NCI-H1417 (cell line): ENCODE results near the gene MCF2L2.

ENCODE experiments used
- DNase-seq, 3 experiments: peaks; one replicate each; lab custom pipeline; 2025; lab: John Stamatoyannopoulos, UW

MCF2L2 gene

DNA sequence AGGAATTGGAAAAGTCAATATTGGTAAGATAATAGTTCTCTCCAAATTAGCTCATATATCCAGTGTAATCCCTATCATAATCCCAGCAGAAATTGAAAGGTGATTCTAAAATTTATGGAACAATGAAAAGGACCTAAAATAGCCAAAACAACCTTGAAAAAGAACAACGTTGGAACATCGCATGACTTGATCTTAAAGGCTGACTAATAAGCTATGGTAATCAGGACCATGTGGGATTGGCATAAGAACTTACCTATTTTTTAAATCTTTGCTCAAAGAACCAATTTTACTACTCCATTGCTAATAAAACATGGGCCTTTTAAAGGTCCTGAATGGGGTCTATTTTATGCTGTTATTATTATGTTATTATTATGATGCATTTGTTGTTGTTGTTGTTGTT, 134.5 kb downstream of the MCF2L2 start:
- no peak for DNase-seq

DNA sequence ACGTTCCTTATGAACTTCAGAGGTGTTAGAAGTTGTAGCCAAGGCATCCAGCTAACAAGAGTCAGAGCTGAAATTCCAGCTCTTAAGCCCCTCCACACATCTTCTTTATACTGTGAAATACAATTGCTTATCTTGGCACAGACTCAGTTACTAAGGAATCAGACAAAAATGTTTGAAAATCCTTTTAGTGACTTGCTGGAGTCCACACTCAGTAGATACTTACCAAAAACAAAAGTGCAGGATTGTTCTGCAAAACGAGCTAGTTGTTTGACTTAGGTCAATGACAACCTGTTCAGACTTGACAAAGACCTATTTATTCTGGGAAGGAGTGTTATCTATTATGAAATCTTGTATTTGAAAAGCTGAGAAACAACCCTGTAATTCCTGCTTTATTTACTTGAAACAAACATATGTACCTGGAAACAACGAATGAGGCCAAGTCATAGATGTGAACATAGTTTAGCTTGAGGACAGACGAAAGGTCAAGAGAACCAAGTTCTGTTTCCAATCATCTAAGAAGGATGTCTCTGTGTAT, 136.9 kb downstream of the MCF2L2 start:
- DNase-seq = peak in 1 of 3 experiments; percentile 16

DNA sequence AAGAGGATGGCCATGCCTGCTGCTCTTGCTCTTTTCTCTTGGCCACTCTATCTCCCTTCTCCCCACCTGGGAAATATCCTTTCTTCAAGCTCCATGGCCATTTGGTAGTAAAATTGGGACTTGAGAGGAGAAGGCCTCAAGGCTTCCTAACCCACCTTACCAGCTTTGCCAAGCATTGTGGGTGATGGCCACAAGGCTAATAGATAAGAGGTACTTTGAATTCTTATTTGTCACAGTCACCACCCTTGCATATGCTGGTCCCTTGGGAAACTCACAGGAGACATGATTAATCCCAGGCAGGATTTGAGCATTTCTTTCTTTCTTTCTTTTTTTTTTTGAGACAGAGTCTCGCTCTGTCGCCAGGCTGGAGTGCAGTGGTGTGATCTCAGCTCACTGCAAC, 138.2 kb downstream of the MCF2L2 start:
- DNase-seq = no peak

DNA sequence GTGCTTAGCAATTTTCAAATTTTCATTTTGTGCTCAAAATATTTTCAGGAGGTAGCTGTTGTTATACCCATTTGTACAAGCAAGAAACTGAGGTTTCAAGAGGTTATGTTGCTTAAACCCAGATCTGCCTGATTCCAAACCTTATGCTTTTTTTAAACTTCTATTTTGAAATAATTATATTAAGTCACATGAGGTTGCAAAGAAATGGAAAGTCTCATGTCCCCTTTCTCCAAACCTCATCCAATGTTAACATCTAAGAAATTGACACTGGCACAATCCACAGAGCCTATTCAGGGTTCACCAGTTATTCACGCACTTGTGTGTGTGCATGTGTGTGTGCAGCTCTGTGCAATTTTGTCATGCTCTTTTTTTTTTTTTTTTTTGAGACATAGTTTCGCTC, 140.3 kb downstream of the MCF2L2 start:
- DNase-seq = no peak

DNA sequence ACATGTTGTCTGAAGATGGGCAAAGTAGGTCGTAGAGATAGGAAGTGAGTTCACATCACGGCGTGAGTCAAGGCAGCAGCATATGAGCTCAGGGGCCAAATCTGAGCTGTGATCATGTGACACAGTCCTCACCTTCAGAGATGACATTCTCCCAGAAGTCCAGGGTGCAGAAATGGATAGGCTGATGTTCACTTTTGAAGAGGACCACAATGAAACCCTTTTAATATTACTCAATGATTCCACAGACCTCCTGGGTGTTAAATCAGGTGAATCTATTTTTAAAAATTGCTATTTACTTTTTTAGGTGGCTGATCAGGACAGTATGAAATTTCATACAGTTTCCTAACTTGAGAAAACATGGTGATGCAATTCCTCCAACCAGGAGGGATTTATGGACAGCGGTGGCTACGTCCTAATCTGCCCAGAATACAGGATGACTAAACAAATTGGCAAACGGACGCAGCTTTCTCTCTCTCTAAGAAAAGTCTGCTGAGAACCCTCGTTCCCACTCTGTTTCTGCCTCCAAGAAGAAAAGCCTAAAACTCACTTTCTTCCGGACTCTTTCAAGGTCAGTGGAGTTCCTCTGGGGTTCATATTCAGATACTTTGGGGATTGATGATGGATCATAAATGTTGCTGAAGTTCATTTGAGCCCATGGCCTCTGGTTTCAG, 141.0 kb downstream of the MCF2L2 start:
- DNase-seq = no peak

DNA sequence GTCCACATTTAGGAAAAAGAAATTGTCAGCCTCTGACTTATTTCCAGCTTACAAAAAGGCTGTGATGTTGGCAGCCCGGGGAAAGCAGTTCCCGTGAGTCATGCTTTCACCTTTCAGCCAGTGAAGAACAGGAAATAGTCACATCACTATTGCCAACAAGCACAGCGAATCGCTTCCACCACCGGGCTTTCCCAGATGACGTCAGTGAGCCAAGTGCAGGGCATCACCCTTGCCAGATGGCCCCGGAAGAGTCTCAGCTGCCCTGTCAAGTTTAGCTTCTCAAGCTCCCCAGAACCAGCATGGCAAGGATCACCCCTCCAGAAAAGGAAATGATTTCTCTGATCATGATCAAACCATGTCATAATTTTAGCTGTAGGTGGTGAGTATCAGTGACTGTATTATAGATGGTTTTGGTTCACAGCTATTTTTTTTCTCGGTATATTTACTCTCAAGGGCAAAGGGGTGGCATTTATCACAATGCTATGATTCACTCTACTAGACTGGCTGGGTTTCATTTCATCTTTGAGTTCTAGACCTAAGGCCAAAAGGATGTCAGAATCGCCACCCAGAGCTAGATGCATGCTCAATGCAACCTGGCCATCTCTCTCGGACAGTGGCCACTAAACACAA, 142.5 kb downstream of the MCF2L2 start:
- peak in 2 of 3 experiments; percentile 42 to 57 for DNase-seq

DNA sequence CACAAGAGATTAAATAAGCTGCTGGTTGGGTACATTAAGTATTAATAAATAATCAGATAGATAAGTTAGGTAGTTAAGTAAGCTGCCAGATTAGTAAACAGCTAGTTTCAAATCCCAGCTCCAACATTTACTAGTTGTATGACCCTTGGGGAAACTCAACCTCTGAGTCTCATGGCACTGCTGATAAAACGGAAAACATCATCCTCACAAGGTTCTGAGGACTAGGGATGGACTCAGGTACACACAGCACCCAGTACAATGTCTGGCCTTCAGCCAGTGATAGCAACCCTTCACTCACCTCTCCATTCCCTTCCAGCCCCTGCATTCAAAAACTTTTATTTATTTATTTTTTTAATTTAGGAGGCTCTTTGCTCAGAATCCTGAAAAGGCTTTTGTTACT, 143.1 kb downstream of the MCF2L2 start:
- DNase-seq = no peak

DNA sequence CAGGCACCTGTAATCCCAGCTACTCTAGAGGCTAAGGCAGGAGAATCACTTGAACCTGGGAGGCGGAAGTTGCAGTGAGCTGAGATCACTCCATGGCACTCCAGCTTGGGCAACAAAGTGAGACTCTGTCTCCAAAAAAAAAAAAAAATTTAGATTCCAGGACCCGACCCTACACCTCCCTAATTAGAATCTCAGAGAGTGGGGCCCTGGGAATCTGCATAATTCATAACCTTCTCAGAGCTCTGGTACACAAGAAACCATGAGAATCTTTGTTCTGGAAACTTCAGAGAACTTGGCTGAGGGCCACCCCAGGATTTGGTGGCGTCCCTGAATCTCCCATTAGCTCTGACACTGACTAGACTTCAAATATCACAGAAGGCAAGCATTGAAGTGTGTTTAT, 143.8 kb downstream of the MCF2L2 start:
- no peak for DNase-seq

DNA sequence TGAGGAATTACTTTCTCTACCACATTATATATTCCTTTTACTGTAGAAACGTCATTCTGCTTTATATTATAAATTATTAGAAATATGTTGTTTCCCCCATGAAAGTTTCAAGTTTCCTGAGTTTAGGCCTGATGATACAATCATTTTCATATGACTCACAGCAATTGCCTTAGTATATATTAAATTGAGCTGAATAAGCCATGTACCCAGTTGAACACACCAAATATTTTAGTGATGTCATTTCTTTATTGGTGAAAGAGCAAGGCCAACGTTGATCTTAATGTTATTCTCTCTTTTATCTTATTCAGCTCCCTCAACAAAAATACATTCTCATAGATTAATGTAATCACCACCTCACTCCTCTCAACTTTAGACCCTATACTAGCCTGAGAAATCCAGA, 144.5 kb downstream of the MCF2L2 start:
- DNase-seq = no peak

DNA sequence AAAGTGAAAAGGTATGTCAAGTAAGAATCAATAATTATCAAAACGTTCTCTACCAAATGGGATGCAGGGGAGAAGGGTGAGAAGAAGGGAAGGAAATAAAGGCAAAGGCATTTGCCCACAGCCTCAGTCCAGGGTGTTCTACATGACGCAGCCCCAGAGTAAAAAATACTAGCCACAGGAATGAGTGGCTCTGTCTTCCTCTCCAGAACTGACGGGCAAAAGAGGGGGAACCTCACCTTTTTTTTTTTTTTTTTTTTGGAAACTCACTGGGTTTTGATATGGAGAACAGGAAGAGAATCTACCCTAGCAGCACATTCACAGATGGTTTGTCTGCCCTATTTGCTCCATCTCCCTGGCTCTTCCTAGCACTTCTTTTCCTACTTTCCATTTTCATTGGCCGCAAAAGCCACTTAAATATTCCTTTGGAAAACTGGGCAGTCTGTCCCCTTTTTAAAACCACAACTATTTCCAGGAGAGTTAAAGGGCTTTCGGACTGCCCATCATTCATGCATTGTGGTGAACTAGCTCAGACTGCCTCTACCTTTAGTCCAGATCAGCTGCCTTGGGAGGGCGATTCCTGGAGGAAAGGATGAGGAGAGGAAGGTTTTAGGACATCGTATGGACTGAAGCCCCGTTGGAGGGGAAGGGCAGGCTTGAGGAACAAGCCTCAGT, 147.2 kb downstream of the MCF2L2 start:
- DNase-seq = peak in 1 of 3 experiments; percentile 60

DNA sequence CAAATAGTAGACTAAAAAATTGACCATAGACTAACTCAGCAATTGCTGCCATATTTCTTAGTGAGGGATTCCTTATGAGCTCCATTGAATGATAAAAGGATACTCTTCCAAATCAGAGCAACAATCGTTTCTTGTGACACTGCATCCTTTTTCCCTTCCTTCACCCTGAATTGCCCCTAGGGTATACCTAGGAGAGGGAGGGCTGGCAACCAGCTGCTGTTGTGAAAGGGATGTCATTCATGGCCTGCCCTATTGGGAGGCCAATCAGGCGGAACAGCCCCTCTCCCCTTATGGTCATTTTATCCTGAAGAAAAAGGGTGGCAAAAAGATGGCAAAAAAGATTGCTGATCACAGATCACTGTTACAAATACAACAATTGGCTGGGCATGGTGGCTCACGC, 149.0 kb downstream of the MCF2L2 start:
- no peak for DNase-seq

DNA sequence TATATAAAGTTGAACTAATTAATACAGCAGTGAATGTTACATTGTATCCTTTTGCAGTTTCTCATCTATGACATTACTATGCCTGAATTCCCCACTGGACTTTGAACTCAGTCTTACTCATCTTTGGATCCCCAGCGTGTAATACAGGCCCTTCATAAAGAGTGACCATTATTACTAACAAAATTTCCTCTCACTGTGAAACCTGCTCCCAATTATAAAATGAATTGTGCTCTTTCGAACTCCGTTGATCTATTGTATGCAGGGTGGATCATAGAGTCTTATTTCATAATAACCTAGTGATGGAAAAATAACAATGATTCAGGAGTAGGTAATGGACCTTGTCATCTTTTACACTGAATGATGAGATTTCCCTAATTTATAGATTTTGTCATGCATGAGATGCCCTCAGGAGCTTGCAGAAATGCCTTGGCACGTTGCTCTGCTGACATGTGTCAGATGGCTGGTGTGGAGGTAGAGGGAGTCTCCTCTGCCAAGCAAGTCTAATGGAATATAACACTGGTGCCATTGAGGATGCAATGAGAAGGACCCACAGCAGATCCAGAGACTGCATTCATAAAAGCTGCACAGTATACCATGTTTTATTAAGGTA, 149.8 kb downstream of the MCF2L2 start:
- peak in 2 of 3 experiments; percentile 18 to 51 for DNase-seq

DNA sequence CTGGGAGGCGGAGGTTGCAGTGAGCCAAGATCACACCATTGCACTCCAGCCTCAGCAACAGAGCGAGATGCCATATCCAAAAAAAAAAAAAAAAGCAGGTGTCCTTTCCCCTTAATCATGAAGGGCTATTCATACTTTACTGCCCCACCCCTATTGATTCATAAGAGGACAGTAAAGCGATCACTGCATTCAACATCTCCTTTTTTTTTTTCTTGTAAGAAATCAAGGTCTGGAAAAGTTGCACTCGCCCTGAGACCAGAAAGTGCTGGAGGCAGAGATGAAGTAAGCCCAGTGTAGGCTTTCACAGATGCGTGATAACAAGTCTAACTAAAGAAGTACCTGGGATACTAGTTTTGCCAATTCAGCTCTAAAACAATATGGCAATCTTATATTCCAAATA, 151.2 kb downstream of the MCF2L2 start:
- DNase-seq = no peak

DNA sequence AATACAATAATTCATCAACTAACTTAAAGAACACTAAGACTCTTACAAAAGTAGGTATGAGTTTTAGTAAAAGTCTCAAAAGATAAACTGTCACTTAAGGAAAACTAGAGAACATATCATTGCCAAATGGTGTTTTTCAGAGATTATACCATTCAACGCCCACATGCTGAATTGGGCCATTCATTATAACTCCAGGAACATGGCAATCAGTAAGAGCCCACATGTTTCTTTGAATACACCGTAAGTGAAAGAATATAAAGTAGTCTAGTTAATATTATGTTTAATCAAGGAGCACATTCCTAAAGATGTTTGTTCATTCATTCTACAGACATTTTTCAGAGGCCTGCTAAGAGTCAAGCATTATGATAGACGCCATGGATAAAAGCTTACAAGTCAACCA, 152.5 kb downstream of the MCF2L2 start:
- DNase-seq = no peak

DNA sequence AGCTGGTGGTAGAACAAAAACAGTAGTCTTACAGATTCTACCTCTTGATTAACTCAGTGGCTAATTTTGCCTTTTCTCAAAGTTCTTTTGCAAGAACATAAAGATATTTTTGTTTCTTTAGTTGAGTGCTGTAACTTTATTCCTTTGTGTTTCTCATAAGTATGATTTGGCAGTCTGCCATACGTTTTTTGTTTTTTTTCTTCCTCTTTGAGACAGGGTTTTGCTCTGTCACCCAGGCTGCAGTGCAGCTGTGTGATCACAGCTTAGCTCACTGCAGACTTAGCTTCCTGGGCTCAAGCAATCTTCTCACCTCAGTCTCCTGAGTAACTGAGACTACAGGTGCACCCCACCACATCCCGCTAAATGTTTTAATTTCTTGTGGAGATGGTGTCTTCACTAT, 153.0 kb downstream of the MCF2L2 start:
- DNase-seq = peak in 2 of 3 experiments; percentile 34 to 54

DNA sequence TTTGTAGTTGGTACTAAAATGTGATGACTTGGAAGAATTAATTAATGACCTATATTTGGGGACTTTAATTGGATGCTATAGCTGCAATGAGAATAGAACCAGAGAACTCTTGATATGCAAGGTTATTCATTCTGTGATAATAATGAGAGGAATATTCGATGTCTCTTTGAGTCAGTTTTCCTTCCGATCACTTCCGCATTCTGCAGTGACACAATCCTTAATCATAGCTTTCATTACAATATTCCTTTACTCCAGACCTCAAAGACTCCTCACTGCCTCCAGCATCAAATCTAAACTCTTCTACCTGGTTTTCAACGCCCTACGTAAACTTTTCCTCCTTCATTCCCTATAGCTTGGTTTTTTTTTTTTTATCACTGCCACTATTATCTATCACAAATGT, 153.8 kb downstream of the MCF2L2 start:
- no peak for DNase-seq

DNA sequence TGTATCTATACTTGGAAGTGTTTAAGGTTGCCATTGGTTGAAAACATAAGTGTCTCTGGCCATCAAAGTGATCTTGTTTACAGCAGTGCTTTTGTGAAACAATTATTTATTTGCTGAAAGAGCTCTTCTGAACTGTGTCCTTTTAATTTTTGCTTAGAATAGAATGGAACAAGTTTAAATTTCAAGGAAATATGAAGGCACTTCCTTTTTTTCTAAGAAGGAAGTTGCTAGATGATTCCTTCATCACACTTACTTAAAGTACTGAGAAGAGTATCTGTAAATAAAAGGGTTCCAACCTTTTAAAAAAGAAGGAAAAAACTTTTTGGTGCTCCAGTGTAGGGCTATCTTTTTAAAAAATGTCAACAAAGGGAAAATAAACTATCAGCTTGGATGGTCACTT, 155.6 kb downstream of the MCF2L2 start:
- DNase-seq = no peak

DNA sequence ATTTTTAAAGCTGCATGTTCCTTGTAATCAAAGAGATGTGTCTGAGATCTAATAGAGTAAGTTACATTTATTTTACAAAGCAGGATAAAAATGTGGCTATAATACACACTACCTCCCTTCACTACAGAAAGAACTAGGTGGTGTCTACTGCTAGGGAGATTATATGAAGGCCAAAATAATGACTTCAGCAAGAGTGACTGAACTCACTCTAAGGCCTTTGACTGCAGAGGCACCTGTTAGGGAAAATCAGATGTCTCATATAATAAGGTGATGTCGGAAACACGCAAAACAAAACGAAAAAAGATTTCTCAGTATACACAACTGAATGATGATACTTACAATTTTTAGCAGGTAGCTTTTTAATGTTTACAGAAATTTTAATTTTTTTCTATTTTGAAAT, 156.3 kb downstream of the MCF2L2 start:
- DNase-seq = no peak

DNA sequence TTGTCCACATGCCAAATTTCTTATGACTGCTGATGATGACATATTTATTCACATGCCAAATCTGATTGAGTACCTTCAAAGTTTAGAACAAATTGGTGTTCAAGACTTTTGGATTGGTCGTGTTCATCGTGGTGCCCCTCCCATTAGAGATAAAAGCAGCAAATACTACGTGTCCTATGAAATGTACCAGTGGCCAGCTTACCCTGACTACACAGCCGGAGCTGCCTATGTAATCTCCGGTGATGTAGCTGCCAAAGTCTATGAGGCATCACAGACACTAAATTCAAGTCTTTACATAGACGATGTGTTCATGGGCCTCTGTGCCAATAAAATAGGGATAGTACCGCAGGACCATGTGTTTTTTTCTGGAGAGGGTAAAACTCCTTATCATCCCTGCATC, 158.1 kb downstream of the MCF2L2 start:
- no peak for DNase-seq

DNA sequence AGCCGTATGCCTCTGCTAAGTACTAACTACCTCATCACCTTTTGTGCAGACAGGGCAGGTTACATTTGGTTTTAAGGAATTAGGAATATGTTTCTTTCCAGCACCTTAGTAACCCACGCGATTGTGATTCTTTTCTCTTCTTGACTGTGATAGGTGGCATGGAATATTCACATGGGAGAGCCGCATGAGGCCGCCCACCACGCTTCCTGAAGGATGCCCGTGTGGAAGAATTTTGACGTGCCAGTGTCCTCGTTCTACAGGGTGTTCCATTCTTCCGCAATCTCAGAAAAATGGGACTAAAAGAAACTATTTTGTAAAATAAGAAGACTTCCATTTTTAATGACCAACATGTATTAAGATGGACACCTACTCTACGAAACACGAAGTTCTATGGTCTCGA, 159.1 kb downstream of the MCF2L2 start:
- DNase-seq = no peak

DNA sequence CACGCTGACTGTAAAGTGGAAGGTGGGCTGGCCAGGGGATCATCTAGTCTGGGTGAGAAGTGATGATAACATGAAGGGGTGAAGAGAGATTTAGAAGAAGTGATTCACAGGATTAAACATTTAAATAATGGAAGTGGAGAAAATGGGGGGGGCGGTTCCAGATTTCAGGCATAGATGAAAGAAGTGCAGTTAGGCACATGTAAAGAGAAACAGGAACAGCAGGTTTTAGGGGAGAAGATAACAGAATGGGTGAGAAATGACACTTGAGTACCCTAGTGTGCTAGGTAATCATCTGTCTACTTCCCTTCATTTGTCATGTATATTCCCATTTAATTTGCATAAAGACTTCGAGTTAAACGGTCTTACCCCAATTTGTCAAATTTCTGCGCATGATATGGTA, 160.1 kb downstream of the MCF2L2 start:
- no peak for DNase-seq

DNA sequence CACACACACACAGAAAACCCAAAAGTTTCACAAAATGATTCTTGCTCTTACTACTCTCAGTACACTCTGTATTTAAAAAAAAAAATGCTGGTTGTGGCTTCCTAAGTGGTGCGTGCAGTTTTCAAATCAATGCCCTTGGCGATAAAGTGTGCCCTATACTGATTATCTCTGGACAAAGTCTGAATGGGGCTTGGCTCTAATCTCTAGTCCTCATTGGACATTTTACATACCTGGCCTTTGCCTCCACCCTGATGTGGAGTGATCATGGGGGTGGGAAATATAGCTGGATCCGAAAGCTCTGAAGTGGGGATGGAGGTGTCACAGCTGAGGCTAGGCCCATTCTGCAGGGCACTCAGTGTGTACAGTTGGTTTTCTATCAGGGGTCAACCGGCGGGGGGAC, 161.3 kb downstream of the MCF2L2 start:
- DNase-seq = no peak

DNA sequence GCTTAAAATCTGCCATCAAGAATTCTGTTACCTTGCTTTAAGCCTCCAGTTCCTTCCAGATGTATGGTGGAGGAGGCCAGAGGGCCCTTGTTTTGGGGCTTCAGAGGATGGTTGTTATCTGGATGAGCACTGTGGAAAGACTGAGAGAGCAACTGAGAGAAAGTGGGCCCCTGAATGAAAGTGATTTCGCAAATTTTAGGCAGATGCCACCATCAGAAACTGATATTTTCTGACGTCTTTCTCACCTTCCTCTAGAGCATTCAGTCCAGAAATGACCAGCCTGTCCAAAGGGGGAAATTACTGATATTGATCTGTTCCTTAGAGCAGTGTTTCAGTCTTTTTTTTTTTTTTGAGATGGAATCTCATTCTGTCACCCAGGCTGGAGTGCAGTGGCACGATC, 162.0 kb downstream of the MCF2L2 start:
- DNase-seq = no peak
